Sigmoid colon (tissue), 4 donors: ENCODE measurements around the gene TRIP6.

Experiments
- EP300 ChIP-seq, 4 donors: sonication (generic); formaldehyde crosslinking; IDR thresholded peaks; one replicate each; pipeline ENCODE4 v1.6.1; 2017; ENCODE audit warnings: antibody characterized with exemption in 4 of 4
- POLR2A ChIP-seq, 2 donors: fragments of 450-650 bp; IDR thresholded peaks; one replicate each; pipeline ENCODE4 v1.6.1; 2016; ENCODE audit warnings: antibody characterized with exemption in 2 of 2, mild to moderate bottlenecking in 2 of 2, moderate library complexity in 2 of 2
- POLR2AphosphoS5 ChIP-seq, 4 donors: sonication (generic); formaldehyde crosslinking; IDR thresholded peaks; one replicate each; pipeline ENCODE4 v1.6.1; 2017; ENCODE audit warnings: antibody characterized with exemption in 4 of 4
- TF ChIP-seq, protein P1 (sequence below), 4 experiments: fragments of 450-650 bp in 3 of 4; fragments of 200-600 bp in 1 of 4; IDR thresholded peaks; one replicate each; pipeline ENCODE4 v1.5.1; 2016 to 2019; ENCODE audit warnings: antibody characterized with exemption in 4 of 4, mild to moderate bottlenecking in 3 of 4, moderate library complexity in 2 of 4

DNA sequence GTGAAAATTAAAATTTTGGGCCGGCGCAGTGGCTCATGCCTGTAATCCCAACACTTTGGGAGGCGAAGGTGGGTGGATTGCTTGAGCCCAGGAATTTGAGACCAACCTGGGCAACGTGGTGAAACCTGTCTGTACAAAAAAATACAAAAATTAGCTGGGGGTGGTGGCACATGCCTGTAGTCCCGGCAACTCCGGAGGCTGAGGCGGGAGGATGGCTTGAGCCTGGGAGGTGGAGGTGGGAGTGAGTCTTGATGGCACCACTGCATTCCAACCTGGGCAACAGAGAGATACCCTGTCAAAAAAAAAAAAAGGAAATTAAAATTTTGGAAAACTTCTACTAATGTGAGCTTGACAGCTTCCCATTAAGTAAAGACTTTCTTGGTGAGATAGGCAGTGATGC, 10.8 kb downstream of the TRIP6 start:
- no peak for TF ChIP-seq POLR2A (IDR thresholded peaks at IDR 0.05)
- TF ChIP-seq, protein P1, sequence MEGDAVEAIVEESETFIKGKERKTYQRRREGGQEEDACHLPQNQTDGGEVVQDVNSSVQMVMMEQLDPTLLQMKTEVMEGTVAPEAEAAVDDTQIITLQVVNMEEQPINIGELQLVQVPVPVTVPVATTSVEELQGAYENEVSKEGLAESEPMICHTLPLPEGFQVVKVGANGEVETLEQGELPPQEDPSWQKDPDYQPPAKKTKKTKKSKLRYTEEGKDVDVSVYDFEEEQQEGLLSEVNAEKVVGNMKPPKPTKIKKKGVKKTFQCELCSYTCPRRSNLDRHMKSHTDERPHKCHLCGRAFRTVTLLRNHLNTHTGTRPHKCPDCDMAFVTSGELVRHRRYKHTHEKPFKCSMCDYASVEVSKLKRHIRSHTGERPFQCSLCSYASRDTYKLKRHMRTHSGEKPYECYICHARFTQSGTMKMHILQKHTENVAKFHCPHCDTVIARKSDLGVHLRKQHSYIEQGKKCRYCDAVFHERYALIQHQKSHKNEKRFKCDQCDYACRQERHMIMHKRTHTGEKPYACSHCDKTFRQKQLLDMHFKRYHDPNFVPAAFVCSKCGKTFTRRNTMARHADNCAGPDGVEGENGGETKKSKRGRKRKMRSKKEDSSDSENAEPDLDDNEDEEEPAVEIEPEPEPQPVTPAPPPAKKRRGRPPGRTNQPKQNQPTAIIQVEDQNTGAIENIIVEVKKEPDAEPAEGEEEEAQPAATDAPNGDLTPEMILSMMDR (IDR thresholded peaks at IDR 0.05), result no peak
- no peak for TF ChIP-seq POLR2AphosphoS5 (IDR thresholded peaks at IDR 0.05)
- no peak for TF ChIP-seq EP300 (IDR thresholded peaks at IDR 0.05)
